Measurements from ENCODE around the gene CKAP5.

CKAP5 gene

GRCh38 chr11:46868912-46869311 is 22.8 kb upstream of the CKAP5 start:
- H3K9me3 Mint-ChIP-seq: no peaks in the 10 kb centered on the region
- H3K36me3 Mint-ChIP-seq (ENCODE audit: low read depth): no peaks in the 10 kb centered on the region
- no peak overlapping the region for H3K27ac Mint-ChIP-seq
- H3K4me3 Mint-ChIP-seq: no peak overlapping the region
- no peaks in the 10 kb centered on the region for H3K4me1 Mint-ChIP-seq (ENCODE audit: low read depth)
- H3K27me3 Mint-ChIP-seq: no peaks in the 10 kb centered on the region
- no peak for DNase-seq

- H3K4me3 Mint-ChIP-seq: no peak overlapping the region
- H3K27ac Mint-ChIP-seq: no peak overlapping the region
- no peaks in the 10 kb centered on the region for H3K4me1 Mint-ChIP-seq (ENCODE audit: low read depth)
- no peak for DNase-seq
- H3K27me3 Mint-ChIP-seq: no peaks in the 10 kb centered on the region
- no peaks in the 10 kb centered on the region for H3K9me3 Mint-ChIP-seq
- no peaks in the 10 kb centered on the region for H3K36me3 Mint-ChIP-seq (ENCODE audit: low read depth)
Observed at GRCh38 chr11:46865340-46865739, 19.3 kb upstream of the CKAP5 start.

- no peak for DNase-seq
- H3K4me3 Mint-ChIP-seq: no peak overlapping the region
- no peak overlapping the region for H3K27ac Mint-ChIP-seq
- no peaks in the 10 kb centered on the region for H3K27me3 Mint-ChIP-seq
- no peaks in the 10 kb centered on the region for H3K9me3 Mint-ChIP-seq
- no peaks in the 10 kb centered on the region for H3K4me1 Mint-ChIP-seq (ENCODE audit: low read depth)
- H3K36me3 Mint-ChIP-seq (ENCODE audit: low read depth): no peaks in the 10 kb centered on the region
Observed at GRCh38 chr11:46860218-46860617, 14.1 kb upstream of the CKAP5 start.

GRCh38 chr11:46858920-46859546 is 13.0 kb upstream of the CKAP5 start:
- H3K4me1 Mint-ChIP-seq (ENCODE audit: low read depth): no peaks in the 10 kb centered on the region
- H3K27me3 Mint-ChIP-seq: no peaks in the 10 kb centered on the region
- H3K27ac Mint-ChIP-seq: no peak overlapping the region
- H3K36me3 Mint-ChIP-seq (ENCODE audit: low read depth): no peaks in the 10 kb centered on the region
- DNase-seq: no peak
- no peaks in the 10 kb centered on the region for H3K9me3 Mint-ChIP-seq
- H3K4me3 Mint-ChIP-seq: no peak overlapping the region

GRCh38 chr11:46857666-46858065 is 11.6 kb upstream of the CKAP5 start:
- H3K9me3 Mint-ChIP-seq: no peaks in the 10 kb centered on the region
- no peaks in the 10 kb centered on the region for H3K27me3 Mint-ChIP-seq
- H3K36me3 Mint-ChIP-seq (ENCODE audit: low read depth): no peaks in the 10 kb centered on the region
- H3K27ac Mint-ChIP-seq: no peak overlapping the region
- H3K4me3 Mint-ChIP-seq: no peak overlapping the region
- DNase-seq: no peak
- no peaks in the 10 kb centered on the region for H3K4me1 Mint-ChIP-seq (ENCODE audit: low read depth)

GRCh38 chr11:46856605-46857343 is 10.7 kb upstream of the CKAP5 start:
- Mint-ChIP-seq H3K9me3 (no peaks in the 10 kb centered on the region), H3K27me3 (no peaks in the 10 kb centered on the region), H3K27ac (no peak overlapping the region), H3K4me3 (no peak overlapping the region), H3K36me3 (ENCODE audit: low read depth) (no peaks in the 10 kb centered on the region), H3K4me1 (ENCODE audit: low read depth) (no peaks in the 10 kb centered on the region)
- no peak for DNase-seq

GRCh38 chr11:46855863-46856262 is 9.8 kb upstream of the CKAP5 start:
- DNase-seq: no peak
- Mint-ChIP-seq H3K27ac (no peak overlapping the region), H3K4me3 (no peak overlapping the region), H3K27me3 (no peaks in the 10 kb centered on the region), H3K4me1 (ENCODE audit: low read depth) (no peaks in the 10 kb centered on the region), H3K9me3 (no peaks in the 10 kb centered on the region), H3K36me3 (ENCODE audit: low read depth) (no peaks in the 10 kb centered on the region)

GRCh38 chr11:46855167-46855566 is 9.1 kb upstream of the CKAP5 start:
- Mint-ChIP-seq H3K27me3 (no peaks in the 10 kb centered on the region), H3K36me3 (ENCODE audit: low read depth) (no peaks in the 10 kb centered on the region), H3K9me3 (no peaks in the 10 kb centered on the region), H3K4me3 (no peak overlapping the region), H3K27ac (no peak overlapping the region), H3K4me1 (ENCODE audit: low read depth) (no peaks in the 10 kb centered on the region)
- DNase-seq: no peak

- Mint-ChIP-seq H3K4me3 (no peak overlapping the region), H3K27me3 (no peaks in the 10 kb centered on the region), H3K4me1 (ENCODE audit: low read depth) (peaks cover 9% of the 10 kb centered on the region), H3K36me3 (ENCODE audit: low read depth) (peaks cover 5% of the 10 kb centered on the region), H3K27ac (no peak overlapping the region), H3K9me3 (no peaks in the 10 kb centered on the region)
- no peak for DNase-seq
Observed at GRCh38 chr11:46850829-46851380, 4.8 kb upstream of the CKAP5 start.

GRCh38 chr11:46849631-46850030 is 3.6 kb upstream of the CKAP5 start:
- H3K4me3 Mint-ChIP-seq: no peak overlapping the region
- H3K4me1 Mint-ChIP-seq (ENCODE audit: low read depth): peaks cover 14% of the 10 kb centered on the region
- no peaks in the 10 kb centered on the region for H3K9me3 Mint-ChIP-seq
- H3K27me3 Mint-ChIP-seq: no peaks in the 10 kb centered on the region
- no peak for DNase-seq
- peaks cover 12% of the 10 kb centered on the region for H3K36me3 Mint-ChIP-seq (ENCODE audit: low read depth)
- no peak overlapping the region for H3K27ac Mint-ChIP-seq

- no peak for DNase-seq
- Mint-ChIP-seq H3K27me3 (no peaks in the 10 kb centered on the region), H3K9me3 (no peaks in the 10 kb centered on the region), H3K4me3 (peak overlapping the region; percentile 95), H3K4me1 (ENCODE audit: low read depth) (peaks cover 36% of the 10 kb centered on the region), H3K27ac (peak overlapping the region; percentile 97), H3K36me3 (ENCODE audit: low read depth) (peaks cover 31% of the 10 kb centered on the region)
Observed at GRCh38 chr11:46846510-46846830, 390 bp upstream of the CKAP5 start.

GRCh38 chr11:46845440-46845739 is 690 bp downstream of the CKAP5 start:
- no peak for DNase-seq
- Mint-ChIP-seq H3K9me3 (no peaks in the 10 kb centered on the region), H3K27ac (peak overlapping the region; percentile 91), H3K36me3 (ENCODE audit: low read depth) (peaks cover 42% of the 10 kb centered on the region), H3K4me1 (ENCODE audit: low read depth) (peaks cover 40% of the 10 kb centered on the region), H3K4me3 (peak overlapping the region; percentile 86), H3K27me3 (no peaks in the 10 kb centered on the region)

GRCh38 chr11:46840116-46840515 is 6.0 kb downstream of the CKAP5 start:
- H3K36me3 Mint-ChIP-seq (ENCODE audit: low read depth): peaks cover 60% of the 10 kb centered on the region
- no peak overlapping the region for H3K27ac Mint-ChIP-seq
- H3K4me3 Mint-ChIP-seq: no peak overlapping the region
- H3K9me3 Mint-ChIP-seq: no peaks in the 10 kb centered on the region
- H3K4me1 Mint-ChIP-seq (ENCODE audit: low read depth): peaks cover 58% of the 10 kb centered on the region
- H3K27me3 Mint-ChIP-seq: no peaks in the 10 kb centered on the region
- DNase-seq: no peak

- Mint-ChIP-seq H3K4me1 (ENCODE audit: low read depth) (peaks cover 48% of the 10 kb centered on the region), H3K27ac (no peak overlapping the region), H3K36me3 (ENCODE audit: low read depth) (peaks cover 54% of the 10 kb centered on the region), H3K9me3 (no peaks in the 10 kb centered on the region), H3K27me3 (no peaks in the 10 kb centered on the region), H3K4me3 (no peak overlapping the region)
- DNase-seq: no peak
Observed at GRCh38 chr11:46838501-46838900, 7.6 kb downstream of the CKAP5 start.

GRCh38 chr11:46837860-46838259 is 8.2 kb downstream of the CKAP5 start:
- H3K4me3 Mint-ChIP-seq: no peak overlapping the region
- H3K27ac Mint-ChIP-seq: no peak overlapping the region
- DNase-seq: no peak
- peaks cover 48% of the 10 kb centered on the region for H3K36me3 Mint-ChIP-seq (ENCODE audit: low read depth)
- H3K4me1 Mint-ChIP-seq (ENCODE audit: low read depth): peaks cover 45% of the 10 kb centered on the region
- H3K9me3 Mint-ChIP-seq: no peaks in the 10 kb centered on the region
- H3K27me3 Mint-ChIP-seq: no peaks in the 10 kb centered on the region
